GM19397 (cell line): ENCODE data around the gene CRHR1.

Experiments
- ATAC-seq: cut with Tn5 transposase; IDR thresholded peaks from one replicate; pipeline ENCODE4 v1.9.1; 2021; ENCODE audit warnings: mild to moderate bottlenecking, moderate library complexity; ENCODE audit not compliant: unreplicated experiment

Gene CRHR1

DNA sequence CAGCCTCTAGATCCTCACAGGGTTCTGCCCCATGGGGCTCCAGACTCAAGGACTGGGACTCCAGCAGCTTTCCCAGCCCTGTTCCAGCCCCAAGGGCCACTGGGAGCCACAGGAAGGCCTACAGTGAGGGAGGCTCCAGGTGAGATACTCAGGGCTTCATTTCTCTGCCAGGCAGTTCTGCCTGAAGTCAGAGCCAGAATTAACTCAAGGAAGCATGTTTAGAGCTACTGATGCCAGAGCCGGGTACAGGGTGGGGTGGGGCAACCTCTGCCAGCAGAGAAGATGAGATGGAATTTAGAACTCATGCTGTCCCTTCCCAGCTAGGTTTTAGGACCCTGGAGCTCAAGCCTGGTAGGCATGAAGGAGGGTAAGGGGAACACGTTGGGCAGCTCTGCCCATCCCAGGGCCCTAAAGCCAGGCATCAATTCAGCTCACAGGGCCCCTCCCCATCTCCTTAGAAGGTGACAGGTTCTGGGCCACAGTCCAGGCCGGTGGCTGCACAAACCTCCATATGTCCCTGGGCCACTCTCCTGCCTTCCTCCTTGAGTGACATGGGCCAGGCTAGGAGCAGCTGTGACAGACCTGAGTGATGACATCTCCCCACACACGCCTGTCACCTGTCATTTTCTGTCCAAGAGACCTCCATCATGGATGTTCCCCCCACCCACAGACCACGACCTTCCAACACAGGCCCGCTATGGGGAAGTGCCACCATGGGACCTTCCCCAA lies 36.1 kb downstream of the CRHR1 start:
- ATAC-seq: no peak

- ATAC-seq: no peak
These were observed 37.0 kb downstream of the CRHR1 start for GRCh38 chr17:45821147-45821546.

DNA sequence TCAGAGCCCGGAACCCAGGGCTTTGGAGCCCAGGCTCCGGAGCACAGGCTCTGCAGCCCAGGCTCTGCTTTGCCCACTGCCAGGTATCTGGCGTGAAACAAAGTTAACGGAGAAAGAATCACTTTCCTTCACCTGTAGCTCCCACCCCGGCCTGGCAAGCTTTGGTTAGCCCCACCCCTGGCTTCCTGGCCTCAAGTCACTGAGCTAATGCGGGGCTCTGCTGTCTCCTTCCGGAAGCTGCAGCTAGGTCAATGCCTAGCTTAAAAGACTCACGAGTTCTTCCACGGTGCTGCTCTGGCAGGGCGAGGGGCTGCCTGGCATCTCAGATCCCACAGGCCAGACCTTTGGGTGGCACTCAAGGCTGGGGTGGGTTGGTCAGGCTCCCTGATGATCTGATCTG lies 39.5 kb downstream of the CRHR1 start:
- ATAC-seq: no peak

DNA sequence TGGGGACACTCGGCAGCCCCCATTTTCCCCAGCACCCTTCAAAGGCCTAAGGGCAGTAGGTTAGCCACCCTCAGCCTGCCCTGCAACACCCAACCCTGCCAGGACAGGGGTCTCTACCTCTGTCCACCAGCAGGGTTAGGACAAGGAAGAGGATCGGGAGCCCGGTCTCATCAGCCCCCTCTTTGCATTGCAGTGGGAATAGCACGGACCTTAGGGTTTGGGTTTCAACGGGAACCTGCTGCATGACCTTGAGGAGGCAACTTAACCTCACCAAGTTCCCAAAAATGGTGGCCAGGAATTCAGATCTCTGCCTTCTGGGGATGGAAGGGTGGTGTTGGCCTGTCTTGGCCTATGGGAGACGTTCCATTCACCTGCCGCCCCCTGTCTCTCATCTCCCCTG lies 40.4 kb downstream of the CRHR1 start:
- ATAC-seq: no peak

- ATAC-seq: no peak
These were observed 40.9 kb downstream of the CRHR1 start for GRCh38 chr17:45824901-45825492.

GRCh38 chr17:45825792-45826191 lies 41.7 kb downstream of the CRHR1 start:
- no peak for ATAC-seq

DNA sequence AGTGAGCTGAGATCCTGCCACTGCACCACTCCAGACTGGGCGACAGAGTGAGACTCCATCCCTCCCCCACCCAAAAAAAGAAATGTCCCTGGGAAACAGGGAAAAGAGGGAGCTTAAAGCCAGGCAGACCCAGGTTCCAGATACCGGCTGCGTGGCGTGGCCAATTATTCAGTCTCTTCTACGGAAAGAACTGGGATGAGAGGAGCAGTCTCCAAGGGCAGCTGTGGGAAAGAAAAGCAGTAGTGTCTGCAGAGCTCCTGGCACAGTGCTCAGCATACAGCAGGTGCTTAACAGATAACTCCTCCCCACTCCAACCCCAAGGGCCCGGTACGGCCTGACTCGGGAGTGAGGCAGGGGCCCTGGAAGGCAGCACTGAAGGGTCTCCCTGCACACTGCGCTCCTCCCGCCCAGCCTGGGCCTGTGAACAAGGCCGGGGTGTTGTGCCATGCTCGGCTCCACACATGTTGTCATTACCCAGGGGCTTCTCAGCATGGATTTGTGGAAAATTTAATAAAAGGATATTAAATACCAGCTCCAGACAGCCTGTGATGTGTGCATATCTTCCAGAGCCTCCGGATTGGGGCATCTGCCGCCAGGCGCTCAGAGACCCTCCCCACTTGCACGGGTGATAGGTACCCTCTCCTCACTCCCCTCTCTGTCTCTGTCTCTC lies 42.9 kb downstream of the CRHR1 start:
- ATAC-seq: no peak

DNA sequence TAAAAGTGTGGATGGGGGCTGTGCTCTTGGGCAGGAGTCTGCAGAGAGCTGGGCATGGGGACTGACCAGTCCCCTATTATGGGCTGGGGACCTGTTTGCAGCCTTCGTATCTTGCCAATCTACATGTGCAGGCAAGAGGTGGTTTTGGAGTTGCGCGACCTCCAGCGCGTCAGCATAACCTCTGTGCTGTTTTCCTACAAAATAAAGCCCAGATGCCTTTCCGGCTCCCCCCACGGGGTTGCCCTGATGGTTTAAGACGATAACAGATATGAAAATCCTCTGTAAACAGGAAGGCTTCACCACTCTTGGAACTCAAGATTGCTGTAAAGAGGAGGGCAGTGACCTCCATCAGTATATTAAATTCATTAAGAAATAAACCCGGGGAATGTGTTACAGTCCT lies 44.1 kb downstream of the CRHR1 start:
- no peak for ATAC-seq

DNA sequence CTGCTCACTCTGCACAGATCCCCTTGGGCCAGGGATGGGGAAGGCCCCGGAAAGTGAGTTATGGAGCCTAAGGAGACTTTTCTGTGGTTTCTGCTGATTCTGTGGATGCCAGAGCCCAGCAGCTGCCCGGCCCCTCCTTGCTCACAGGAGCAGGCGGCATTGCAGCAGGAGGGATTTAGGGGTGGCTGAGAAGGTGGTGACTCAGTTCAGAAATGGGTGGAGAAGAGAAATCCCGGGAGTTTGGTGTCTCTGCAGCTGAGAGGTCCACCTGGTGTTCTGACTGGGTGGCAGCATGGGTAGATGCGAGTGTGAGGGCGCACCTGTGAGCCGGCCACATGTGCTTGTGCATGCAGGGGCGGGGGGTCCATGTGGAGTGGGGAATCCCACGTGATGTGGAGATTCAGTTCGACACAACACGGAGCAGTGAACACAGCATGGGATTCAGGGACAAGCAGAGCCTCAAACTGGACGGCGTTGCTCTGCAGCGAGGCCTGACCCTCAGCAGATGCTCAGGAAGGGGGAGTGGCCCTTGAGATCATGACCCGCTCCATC lies 44.5 kb downstream of the CRHR1 start:
- ATAC-seq: no peak

DNA sequence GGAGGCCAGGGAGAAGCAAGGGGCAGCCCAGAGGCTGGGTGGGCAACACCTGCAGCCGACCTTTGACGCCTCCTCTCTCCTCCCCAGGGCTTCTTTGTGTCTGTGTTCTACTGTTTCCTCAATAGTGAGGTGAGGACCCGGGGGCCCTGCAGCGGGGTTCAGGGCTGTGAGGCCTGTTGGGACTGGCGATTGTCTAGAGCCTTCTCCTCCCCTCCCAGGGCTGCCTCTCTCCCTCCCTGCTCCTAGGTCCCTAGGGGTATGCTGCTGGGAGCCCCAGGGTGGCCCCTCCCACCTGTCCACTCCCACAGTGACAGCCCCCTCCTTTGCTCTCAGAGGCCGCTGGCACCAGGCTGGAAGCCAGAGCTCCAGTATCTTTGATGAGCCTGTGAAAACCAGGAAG lies 49.8 kb downstream of the CRHR1 start:
- no peak for ATAC-seq

- no peak for ATAC-seq
These were observed 50.6 kb downstream of the CRHR1 start for GRCh38 chr17:45834471-45835396.

GRCh38 chr17:45835481-45835880 lies 51.4 kb downstream of the CRHR1 start:
- no peak for ATAC-seq

GRCh38 chr17:45836047-45837044 lies 52.2 kb downstream of the CRHR1 start:
- ATAC-seq: no peak

- no peak for ATAC-seq
These were observed 53.1 kb downstream of the CRHR1 start for GRCh38 chr17:45837187-45837586.

- ATAC-seq: no peak
These were observed 53.5 kb downstream of the CRHR1 start for GRCh38 chr17:45837603-45838002.

DNA sequence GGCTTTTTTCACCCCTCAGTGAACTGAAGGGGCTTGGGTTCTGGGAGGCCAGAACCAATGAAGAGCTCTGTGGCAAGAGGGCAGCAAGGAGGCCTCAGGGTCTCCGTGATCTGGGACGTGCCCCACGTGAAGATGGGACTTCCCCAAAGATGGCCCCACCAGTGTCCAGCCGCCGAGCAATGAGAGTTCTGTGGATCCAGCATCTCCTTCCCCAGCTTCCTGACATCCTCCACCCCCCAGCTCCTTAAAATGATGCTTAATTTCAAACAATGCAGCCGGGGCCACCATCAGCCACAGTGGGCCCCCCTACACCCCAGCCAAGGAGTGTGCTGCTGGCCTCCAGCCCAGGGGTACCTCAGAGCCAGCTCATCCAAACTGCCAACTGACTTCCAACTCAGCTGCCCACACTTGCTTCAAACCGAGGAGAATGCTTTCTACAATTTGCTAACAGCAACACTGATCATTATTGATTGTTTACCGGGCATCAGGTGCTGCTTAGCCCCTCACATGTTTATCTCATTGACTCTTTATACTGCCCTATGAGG lies 54.7 kb downstream of the CRHR1 start:
- ATAC-seq: no peak

DNA sequence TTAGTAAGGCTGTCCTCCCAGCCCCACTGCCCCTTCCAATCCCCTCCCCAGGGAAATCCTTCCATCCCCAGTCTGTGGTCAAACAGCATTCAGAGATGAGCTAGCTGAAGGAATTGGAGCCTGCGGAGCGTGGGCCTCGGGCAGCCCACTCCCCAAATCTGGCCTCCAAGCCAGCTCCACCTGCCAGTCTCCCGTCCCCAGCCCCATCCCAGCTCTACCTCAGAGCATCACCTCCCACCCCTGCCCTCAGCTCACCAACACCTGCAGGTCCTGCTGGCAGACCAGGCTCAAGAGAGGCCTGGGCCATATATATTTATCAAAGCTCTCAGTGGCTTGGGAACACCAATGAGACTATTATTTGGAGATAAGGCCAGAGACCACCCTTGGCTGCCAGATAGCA lies 55.3 kb downstream of the CRHR1 start:
- no peak for ATAC-seq

DNA sequence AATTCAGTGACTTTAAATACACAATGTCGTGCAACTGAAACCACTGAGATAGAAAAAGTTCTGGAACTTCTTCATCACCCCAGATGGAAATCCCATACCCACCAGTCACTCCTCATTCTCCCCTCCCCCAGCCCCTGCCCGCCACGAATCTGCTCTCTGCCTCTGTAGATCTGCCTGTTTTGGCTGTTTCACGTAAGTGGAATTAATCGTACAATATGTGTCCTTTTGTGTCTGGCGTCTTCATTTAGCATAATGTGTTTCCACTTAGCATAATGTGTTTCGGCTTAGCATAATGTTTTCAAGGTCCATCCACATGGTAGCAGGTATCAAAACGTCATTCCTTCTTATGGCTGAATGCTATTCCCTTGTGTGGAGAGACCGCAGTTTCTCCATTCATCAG lies 57.1 kb downstream of the CRHR1 start:
- ATAC-seq: no peak

DNA sequence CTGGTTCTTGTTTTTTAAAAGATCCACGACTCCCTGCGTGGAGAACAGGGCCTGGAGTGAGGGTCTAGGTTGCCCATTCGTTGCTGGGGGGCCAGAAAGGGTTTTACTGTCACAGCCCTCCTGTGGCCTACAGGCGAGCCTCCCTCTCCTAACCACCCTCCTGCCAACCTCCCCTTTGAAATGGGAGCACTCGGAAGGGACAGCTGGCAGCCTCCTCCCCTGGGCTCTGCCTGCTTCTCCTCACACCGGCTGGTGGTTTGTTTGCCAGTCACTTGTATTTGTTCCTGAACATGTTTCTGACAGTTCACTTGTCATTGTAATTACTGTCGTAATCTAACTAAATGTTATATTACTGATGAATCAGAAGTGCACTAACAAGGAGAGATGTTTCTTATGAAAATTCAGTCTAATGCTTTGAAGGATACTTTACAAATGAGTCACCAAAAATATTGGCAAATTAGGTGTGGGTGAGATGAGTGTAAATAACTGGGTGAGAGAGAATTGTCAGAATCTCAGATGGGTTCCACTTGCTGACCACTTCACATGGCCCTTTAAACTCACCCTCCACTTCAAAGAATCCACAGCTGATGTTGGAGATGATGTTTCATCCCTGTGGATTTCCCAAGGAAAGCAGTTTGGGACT lies 57.9 kb downstream of the CRHR1 start:
- no peak for ATAC-seq
